HG03575 (cell line): ENCODE results near the gene STAG3.
"Not testable (repeated sequence)": the region's sequence is repeated elsewhere in the genome, so short reads cannot be mapped to it uniquely, and the experiment has no call there.

Experiments
- ATAC-seq: cut with Tn5 transposase; IDR thresholded peaks from one replicate; pipeline ENCODE4 v1.9.1; 2021; ENCODE audit not compliant: unreplicated experiment, insufficient number of reproducible peaks, low FRiP score; ENCODE audit errors: extremely low read depth

The STAG3 gene

DNA sequence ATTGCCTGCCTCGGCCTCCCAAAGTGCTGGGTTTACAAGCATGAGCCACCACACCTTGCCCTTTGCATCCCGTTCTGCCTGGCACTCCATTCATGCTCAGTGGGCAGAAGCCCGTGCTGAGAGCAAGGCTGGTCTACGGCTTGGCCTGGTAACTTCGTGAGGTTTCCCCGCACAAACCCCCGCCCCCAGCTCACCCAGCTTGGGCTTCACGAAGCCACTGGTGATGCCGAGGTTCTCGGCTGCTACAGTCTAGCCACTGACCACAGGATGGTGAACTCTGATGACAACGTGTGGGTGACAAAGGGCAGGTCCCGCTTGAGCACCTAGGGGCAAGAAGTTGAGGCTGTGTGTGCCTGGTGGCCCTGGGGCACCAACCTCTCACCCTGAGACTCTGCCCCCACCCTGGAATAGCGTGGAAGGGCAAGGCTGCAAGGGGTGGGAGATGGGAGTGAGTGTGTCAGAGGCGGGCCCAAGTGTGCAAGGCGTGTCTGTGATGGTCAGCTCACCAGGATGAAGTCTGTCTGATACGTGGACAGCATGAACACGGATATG, 45.7 kb downstream of the STAG3 start:
- ATAC-seq: not testable (repeated sequence)

DNA sequence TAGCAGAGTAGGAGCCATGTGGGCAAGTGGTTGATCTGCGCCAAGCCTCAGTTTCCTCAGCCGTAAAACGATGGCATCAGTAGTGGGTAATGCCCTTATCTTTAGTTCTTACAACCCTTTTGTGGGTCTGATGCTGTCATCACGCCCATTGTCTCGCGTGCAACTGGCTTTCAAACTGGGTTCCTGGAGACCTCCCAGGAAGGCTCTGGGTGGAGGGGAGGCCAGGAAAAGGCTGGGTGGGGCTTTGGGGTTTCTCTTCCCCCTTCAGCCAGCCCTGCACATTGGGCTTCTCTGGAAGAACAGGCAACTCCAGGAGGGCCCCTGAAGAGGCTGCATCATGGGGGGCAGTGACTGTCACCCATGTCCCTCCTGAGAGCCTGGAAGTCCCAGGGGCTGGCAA, 47.2 kb downstream of the STAG3 start:
- not testable (repeated sequence) for ATAC-seq

DNA sequence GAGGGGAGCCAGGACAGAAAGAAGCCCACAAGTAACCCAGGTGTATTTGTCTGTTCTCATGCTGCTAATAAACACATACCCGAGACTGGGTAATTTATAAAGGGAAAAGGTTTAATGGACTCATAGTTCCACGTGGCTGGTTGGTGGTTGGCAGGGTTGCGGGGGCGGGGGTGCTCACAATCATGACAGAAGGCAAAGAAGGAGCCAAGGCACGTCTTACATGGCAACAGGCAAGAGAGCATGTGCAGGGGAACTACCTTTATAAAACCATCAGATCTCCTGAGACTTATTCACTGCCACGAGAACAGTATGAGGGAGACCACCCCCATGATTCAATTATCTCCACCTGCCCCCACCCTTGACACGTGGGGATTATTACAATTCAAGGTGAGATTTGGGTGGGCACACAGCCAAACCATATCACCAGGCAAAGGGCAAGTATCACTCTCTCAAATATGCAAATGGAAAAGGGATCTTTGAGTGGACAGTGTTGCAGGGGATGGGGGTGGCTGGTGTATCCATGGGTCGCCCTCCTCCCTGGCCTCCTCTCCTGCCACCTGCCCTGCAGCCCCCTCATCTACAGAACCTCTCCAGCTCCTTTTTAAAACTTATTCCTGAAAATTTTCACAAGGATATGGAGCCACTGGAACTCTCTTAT, 57.1 kb downstream of the STAG3 start:
- ATAC-seq: not testable (repeated sequence)

DNA sequence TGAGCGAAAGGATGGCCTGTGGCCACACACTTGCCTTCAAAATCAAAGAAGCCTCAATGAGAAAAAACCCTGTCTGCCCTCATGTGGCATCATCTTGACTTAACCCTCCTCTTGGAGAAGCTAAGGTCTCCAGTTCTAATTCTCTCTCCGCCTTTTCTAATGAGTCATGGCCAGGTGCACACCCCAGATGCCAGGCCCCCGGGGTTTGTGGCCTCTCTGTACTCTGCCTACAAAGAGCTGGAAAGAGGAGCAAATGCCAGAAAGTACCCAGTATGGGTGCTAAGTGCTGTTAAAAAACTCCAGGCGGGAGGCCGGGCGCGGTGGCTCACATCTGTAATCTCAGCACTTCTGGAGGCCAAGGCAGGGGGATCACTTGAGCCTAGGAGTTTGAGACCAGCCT, 62.3 kb downstream of the STAG3 start:
- not testable (repeated sequence) for ATAC-seq

DNA sequence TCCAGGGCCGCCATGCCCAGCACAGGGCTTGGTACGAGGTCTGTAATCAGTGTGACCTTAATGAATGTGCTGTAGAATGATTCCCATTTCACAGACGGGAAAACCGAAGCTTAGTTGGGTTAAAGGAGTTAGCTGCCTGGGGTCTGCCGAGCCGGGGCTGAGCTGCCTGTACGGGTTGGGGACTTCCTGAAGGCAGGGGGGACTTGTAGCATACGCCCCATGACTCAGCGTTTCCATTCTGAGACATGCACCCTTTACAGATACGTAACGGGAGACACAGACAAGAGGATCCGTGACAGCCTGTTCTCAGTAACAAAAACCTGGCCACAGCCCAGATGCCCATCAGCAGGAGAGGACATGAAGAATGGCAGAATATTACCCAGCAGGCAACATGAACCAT, 65.7 kb downstream of the STAG3 start:
- ATAC-seq: not testable (repeated sequence)

DNA sequence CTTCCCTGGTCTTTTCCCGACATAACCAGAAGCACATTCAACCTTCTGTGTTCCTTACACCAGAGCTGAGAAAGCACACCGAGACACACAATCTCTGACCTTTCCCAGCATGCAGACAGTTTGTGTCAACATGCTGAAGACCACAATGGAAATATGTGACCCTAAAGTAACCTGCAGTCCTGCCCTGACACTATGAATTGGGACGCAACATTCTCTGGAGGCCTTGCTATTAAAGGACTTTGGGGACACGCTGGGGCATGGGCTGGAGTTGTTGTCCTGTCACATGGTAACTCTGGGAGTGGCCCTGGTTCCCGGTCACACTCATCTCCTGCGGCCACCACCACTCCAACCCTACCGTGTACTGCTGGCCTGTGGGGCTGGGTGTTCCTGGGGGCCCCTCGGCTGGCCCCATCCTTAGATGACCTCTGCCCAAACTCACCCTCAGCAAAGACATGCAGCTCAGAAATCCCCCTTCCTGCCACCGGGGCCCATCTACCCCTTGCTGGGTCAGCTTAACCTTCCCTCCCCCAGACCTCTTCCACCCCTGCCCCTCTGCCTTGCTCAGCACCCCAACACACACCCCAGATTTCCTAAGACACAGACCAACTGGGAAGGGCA, 67.4 kb downstream of the STAG3 start:
- ATAC-seq: not testable (repeated sequence)

DNA sequence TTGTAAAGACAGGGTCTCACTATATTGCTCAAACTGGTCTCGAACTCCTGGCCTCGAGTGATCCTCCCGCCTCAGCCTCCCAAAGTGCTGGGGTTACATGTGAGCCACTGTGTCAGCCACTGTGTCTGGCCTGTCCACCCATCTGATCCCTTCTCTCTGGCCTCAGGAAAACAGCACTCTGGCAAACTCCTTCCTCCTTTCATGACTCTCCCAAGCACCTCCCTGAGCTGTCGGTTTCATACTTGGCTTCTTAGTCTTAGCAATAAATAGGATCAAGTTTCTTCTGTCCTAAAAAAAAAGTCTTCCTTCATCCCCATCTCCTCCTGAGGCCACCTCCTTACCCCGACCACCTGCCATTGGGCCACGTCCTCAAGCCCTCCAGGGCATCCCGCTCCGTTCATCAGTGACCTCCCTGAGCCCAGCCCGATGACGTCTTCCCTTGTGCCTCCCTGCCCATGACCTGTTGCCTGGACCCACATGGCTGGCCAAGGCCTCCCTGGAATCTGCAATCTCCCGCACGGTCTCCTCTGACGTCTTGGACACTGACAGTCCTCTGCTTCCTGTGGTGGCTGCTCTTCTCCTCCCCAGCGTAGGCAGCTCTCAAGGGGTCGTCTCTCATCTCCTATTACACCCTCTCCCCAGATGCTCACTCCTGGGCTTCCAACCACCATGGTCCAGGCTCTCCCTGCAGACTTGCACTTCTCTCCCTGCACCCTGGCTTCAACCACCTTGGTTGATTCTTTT, 68.6 kb downstream of the STAG3 start:
- not testable (repeated sequence) for ATAC-seq

DNA sequence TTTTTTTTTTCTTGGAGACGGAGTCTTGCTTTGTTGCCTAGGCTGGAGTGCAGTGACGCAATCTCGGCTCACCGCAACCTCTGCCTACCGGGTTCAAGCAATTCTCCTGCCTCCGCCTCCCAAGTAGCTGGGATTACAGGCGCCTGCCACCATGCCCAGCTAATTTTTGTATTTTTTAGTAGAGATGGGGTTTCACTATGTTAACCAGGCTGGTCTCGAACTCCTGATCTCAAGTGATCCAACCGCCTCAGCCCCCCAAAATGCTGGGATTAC, 69.1 kb downstream of the STAG3 start:
- not testable (repeated sequence) for ATAC-seq

DNA sequence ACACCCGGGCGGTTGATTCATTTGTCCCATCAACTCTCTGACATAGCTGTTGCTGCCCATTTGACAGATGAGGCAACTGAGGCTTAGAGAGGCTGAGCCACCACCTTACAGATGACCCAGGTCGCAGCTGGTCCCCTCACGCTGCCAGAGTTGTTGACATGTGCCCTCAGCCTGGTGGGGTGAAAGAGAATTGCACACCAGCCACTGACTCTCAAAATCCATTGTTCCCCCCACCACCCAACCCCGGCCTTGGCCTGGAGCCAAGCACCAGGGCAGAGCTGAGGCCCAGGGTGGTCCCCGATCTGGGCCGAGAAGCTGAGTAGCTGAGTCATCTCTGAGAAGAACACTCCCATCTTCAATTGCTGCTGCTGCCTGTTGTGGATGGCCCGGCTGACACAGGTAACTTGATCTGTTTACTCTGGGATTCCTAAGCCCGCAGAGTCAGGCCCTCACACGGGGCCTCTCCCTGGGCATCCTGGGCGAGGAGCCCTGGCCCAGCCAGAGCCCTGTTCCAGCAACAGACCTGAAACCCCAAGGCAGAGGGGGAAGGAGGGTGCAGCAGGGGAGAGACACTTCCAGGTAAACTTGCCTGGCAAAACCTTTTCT, 69.5 kb downstream of the STAG3 start:
- no peak for ATAC-seq

DNA sequence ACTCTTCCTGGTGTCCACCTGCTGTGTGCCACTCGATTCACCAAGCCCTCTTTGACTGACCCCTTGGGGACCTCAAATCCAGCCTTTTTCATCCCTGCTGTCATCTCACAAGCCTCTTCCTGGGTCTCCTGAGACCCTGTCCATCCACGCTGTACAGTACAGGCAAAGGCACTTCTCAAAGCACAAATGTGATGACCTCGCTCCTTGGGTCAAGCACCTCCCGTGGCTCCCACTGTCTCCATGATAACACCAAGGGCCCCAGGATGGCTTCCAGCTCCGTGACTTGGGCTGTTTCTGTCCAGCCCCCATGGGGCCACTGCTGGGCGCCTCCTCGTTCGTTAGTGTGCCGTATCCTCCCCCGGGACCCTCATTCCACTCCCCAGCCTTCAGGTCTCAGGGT, 70.8 kb downstream of the STAG3 start:
- no peak for ATAC-seq

DNA sequence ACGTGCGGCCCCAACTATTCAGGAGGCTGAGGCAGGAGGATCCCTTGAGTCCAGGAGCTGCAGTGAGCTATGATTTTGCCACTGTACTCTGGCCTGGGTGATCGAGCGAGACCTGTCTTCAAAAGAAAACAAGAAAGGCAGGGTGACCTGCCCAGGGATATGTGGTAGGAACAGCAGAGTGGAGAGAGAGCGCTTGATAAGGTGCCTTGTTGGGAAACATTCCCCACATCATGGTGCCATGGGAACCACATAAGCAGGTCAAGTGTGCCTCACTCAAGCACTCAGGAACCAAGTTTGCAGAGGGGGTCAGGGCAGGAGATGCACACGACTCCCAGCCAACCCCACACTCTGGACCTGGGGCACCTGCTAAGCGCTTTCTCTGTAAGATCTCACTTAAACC, 79.3 kb downstream of the STAG3 start:
- no peak for ATAC-seq

DNA sequence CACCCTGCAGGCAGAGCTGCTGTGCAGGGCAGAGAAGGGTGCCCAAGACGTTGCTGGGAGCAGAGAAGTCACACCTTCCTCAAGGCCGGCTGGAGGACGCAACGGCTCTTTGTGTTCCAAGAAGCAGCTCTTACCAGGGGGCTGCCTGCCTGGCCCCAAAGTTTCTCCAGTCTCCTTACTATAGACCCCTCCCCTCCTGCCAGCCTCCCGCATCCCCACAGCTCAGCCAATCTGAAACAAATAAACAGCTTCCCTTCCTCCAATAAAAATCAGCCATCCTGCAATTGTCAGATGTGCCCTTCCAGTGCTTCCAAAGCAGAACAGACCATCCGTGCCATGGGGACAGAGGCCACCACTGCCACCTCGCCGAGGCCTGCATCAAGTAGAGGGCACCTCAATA, 82.3 kb downstream of the STAG3 start:
- not testable (repeated sequence) for ATAC-seq

DNA sequence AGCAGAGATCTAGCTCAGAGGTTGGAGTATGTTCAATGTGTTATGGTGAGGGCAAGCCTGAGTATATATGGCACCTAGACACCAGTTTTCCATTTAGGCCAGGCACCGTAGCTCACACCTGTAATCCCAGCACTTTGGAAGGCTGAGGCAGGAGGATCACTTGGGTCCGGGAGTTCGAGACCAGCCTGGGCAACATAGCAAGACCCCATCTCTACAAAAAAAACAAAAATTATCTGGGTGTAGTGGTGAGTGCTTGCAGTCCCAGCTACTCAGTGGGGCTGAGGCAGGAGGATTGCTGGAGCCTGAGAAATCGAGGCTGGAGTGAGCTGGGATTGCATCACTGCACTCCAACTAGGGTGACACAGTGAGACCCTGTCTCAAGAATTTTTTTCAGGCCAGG, 85.2 kb downstream of the STAG3 start:
- ATAC-seq: not testable (repeated sequence)
